ELR (cell line): ENCODE measurements around the gene CD6.
"Not testable (repeated sequence)": the region's sequence is repeated elsewhere in the genome, so short reads cannot be mapped to it uniquely, and the experiment has no call there.

Experiments used
- DNase-seq: peaks from one replicate; pipeline ENCODE4 v3.0.0-alpha.2; 2015; ENCODE audit warnings: low read depth

Gene CD6

DNA sequence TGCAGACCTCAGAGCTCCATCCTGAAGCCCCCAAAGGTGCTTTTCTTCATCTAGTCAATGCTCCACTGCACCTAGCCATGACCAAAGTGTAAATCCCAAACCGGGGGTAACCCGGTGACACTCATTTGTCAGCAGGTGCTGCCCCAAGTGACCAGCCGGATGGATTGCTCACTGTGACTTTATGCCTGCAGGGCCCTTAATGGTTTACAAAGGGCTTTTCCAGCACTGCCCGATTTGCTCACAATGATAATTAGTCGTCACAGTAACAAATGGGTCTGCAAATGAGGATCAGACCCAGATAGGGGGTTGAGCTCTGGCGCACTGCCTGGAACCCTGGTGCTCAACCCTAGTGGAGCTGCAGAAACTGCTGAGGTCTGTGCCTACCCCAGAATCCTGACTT, 85.1 kb downstream of the CD6 start:
- DNase-seq = no peak

DNA sequence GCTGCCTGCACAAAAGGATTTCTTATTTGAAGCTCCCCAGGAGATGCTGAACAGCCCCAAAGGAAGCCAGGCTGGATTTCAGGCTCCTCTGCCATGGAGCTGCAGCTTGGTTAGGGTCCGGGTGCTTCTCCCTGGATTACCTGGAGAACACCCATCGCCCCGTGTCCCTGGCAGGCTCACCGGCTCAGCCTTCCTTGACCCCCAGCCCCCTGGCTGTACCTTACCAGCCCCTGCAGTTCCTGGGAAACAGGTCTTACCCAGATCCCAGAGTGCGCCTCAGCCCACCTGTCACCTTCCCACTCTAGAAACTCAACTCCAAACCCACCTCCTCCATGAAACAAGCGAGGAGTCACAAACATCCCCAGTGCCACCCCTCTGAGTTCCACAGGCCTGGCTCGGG, 85.5 kb downstream of the CD6 start:
- DNase-seq = no peak

DNA sequence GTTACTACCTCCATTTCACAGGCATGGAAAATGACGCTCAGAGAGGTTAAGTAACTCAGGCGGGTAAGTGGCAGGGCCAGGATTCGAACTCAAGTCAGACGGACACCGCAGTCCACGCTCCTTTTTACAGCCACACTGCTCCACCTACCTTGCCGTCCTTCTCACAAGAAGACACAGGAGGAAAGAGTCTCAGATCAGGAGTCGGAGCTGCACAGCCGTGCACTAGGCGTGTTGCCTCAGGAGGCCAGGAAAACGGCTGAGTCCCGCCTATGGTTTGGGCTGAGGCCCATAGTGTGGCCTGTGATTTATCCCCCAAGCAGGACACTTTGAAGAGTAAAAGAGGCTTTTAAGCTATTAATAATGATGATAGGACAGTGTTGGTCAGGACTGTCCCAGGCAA, 86.1 kb downstream of the CD6 start:
- DNase-seq = no peak

DNA sequence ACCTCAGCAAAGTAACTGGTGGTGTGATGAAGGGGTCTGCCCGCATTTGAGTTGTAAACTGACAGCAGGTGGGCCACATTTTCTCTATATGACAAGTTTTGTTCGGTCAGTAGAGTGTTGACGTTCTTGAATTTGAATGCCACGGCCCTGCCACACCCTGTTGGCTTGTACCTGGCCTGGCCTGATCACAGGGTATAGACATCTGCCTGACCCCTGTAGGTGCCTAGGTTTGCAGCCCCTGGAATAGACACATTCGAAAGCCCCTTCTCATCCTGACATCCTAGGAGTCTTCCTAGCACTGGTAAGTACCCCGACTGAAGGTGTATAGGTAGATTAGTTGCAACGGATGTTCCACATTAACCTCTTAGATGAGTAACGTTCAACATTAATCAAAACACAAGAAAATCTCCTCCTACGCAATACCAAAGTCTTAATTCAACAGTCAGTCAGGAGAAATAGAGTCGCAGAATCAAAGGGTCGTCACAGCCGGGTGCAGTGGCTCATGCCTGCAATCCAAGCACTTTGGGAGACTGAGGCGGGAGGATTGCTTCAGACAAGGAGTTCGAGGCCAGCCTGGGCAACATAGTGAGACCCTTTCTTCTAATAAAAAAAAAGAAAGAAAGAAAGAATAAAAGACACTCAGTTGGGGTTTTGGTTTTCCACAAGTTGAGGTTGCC, 87.2 kb downstream of the CD6 start:
- DNase-seq = no peak

DNA sequence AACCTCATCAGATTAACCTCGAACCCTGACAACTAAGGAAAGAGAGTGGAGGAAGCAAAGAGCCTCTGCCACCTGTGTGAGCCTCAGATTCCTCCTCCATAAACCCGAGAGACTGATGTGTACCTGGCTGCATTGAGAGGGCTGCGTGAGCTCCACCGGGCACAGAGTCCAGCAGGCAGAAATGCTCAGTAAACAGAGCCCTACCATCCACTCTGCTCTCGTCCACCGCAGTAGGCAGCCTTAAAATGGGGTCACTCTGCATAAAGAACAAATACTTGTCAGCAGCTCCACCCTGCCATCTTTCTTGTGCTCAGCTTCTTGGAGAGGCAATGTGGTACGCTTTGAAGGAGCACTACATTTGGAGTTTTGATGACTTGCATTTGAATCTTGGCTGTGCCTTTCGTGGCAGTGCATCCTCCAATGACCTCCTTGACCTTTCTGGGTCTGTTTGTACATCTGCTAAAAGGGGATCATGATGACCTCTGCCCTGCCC, 87.8 kb downstream of the CD6 start:
- DNase-seq = no peak

DNA sequence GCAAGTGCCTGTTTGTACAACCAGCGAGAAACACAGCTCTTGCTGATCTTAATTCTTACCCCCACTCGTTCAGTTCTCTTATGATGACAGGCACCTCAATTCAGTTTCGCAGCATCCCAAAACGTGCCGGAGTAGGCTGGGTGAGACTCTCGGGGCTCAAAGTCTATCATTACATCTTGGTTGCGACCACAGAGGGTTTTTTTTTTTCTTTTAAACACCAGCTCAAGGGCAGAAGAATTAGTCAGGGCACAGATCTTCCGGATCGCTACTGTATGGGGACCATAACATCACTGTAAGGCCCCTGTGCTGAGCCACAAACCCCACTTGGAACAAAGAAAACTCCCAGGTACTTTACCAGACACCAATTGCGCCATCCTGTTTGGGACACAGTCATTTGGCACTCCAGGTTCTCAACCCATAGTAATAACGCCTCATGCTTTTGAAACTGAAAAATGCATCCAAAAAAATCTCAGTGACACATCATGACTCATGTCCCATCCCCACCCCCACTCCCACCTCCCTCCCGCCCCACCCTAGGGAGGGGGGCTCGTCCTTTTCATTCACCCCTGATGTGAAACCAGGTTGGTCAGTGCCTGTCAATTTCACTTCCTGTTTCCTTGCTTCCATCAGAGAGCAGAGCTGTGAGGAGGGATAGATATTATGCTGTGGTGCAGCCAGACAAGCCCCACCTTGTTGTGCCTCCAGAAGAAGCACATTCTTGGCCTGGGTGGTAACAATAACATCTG, 89.8 kb downstream of the CD6 start:
- peak; percentile 30 for DNase-seq

DNA sequence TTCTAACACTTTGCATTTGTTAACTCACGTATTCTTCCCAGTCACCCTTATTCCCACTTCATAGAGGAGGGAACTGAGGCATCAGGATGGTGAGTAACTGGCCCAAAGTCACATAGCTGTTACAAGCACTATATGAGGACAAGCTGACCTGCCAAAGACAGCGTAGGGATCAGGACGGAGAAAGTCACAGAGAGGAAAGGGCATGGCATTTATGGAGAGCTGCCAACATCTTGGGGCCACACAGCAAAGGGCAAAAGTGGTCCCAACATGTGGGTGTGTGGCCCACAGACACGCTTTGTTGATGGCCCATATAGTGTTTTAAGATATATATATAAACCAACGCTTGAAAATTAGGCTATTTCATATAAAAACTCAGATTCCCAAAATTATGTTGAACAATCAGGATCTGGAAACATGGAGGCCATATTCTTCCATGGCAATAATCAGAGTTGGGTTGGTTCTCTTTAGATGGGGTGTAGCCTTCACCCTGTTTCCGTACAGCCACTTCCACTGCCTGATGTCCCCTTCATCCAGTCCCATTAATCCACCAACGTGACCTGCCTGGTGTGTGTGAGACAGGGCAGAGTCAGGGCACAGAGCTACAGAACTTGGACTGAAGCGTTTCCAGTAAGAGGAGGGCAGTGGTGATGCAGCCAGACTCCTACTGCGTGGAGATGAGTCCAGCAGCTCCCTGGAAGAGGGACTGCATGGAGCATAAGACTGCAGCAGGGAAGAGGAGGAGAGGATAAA, 90.9 kb downstream of the CD6 start:
- no peak for DNase-seq

DNA sequence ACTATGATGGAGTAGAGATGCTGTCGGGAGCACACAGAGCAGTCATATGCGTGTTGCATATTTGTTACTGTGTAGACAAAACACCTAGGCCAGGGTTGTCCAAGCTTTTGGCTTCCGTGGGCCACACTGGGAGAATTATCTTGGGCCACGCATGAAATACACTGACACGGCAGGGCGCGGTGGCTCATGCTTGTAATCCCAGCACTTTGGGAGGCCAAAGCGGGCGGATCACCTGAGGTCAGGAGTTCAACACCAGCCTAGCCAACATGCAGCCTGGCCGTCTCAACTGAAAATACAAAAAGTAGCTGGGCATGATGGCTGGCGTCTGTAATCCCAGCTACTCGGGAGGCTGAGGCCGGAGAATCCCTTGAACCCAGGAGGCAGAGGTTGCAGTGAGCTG, 93.8 kb downstream of the CD6 start:
- not testable (repeated sequence) for DNase-seq

DNA sequence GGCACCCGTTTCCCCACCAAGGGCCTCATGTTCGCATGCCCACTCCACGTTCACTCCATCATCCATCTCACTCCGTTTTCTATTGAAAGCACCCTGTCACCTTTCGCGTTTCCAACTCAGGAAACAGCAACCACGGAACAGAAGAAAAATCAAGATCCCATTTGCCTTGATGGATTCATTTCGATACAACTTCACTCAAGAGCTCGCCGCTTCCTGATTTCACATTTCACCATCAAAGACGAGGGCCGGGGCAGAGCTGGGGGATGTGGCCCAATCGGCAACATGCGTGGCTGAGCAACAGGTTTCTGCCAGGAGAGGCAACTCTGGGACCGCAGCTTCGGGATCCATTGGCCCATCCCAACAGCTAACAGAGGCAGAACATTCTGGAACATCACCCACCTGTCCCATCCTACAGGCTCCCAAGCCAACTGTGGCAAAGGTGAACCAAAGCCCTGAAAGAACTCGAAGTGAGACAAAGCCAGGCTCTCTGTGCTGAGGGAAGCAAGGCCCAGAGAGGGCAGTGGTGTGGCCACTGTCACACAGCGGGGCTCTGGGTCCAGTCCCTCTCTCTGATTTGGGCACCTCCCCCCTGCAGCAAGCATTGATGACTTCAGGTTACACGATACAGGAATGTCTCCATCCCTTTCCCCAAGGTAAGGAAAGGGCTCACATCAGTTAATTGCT, 94.6 kb downstream of the CD6 start:
- DNase-seq = no peak

DNA sequence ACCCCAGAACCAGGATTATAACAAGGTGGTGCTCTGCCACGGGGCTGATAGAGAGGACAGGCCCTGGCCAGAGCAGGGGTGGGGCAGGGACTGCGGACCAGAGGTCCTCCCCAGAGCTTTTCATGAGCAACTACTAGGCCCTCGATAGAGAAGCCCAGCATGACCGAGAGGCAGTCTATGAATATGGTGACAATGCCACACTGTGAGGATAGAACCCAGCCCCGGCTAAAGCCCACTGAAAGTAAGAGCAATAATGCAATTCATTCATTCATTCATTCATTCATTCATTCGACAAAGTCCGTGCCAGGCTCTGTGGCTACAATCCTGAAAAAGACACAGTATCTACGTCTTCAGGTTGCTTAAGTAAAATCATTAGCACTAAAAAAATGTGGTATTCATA, 95.2 kb downstream of the CD6 start:
- no peak for DNase-seq

DNA sequence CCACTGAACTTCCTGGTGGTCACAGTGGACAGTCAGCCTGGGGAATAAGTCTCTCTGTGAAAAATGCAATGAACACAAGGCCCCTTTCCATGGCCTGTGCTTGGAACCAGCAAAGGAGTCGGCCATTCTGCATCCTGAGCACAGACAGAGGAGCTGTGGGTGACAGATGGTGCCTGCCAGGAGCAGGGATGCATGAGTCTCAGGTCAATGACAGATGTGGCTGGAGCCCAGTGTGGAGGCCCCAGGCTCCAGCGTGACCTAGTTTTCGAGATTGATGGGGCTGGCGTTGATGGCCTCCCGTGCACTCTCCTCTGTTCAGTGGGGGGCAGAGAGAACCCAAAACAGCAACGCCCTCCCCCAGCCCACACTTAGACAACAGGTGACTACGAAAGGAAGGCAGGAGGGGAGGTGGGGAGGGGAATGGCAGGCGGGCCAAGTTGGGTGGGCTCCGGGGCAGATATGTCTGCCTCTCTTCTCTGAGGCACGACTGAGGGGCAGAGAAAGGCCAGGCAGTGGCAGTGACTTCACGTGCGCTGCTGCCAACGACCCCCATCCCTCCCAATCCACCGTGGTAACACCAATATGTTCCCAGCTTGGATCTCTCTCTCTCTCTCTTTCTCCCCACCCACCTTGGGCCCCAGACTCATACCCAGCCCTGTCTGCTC, 96.4 kb downstream of the CD6 start:
- no peak for DNase-seq

DNA sequence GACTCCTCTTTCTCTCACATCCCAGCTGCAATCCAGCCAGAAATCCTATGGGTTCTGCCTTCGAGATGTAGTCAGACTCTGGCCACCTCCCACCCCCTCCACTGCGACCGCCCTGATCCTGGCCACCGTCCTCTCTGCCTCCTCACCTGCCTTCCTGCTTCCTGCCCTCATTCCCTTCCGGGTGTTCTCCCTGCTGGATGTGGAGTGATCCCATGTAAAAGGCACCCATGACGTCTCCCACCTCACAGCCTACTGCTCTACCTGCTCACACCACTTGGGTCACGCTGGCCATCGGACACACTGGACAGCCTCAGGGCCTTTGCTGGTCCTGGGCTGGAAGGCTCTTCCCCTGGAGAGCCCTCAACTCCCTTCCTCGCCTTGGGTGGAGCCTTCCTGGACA, 97.1 kb downstream of the CD6 start:
- DNase-seq = no peak

DNA sequence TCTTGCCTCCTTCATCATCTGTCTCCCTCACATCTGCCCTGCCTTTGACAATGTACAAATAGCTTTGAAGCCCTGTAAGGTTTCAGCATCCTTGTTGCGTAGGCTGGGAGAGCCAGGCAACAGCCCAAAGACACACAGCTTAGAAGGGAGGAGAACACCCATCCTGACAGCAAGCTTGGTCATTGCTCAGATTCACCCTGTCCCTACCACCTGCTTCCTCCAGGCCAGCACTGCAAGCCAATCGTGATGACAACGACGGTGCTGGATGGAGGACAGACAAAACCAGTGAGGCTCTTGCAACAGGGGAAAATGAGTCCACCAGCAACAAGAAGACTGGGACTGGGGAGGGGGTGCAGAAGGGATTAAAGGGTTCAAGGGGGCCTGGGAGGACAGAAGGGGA, 97.9 kb downstream of the CD6 start:
- no peak for DNase-seq
